ENCODE results near the gene LYRM9.
"Not testable (repeated sequence)": the region's sequence is repeated elsewhere in the genome, so short reads cannot be mapped to it uniquely, and the experiment has no call there.

Gene LYRM9

DNA sequence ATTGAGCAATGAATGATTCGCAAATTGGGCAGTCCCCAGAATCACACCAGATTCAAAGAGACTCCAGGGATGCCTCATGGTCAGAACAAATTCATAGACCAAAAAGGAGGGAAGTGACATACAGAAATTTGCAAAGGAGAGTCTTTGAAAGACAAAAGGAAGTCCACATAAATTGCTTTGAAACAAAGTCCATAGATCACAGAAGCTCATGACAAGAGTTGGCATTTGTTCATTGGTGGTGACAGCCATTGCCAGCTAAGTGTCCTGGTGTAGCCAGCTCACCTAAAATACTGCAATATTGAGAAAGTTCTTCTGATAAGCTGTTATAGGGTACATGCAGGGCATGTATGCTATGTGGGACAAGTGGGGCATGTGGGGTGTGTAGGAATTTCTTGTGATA lies 55.4 kb downstream of the LYRM9 start:
- peak in 1 of 3 experiments; percentile 4 for DNase-seq

DNA sequence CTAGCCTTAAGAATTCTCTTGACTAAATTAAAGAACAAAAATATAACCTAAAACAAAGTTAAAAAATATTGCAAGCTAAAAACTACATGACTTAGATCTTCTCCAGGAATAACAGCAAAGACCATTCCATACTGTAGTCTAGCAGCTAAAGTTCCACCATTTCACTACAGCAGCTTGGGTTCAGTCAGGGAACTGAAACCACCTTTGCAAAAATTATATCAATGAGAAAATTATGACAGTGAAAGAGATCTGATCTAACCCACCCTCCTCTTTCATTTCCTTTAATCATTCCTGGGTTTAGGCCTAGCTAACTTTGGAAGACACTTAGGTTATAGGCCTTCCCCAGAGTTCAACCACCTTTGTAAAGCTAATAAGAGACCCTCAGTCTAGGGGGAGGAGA lies 56.5 kb downstream of the LYRM9 start:
- DNase-seq = no peak

DNA sequence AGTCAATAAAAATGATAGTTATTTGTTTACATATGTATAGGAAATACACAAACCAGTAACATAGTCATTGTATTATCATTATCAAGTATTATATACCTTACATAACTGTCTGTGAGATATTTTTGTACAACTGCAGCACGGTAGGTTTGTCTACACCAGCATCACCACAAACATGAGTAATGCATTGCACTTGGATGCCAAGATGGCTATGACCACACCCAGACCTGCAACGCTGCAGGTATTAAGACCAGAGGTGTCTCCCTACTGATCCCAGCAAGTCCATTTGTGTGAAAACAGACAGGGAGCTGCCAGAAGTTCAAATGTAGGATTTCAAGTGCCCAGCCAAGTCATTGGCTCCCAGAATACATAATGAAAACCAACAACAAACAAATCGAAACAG lies 58.6 kb downstream of the LYRM9 start:
- DNase-seq = no peak

DNA sequence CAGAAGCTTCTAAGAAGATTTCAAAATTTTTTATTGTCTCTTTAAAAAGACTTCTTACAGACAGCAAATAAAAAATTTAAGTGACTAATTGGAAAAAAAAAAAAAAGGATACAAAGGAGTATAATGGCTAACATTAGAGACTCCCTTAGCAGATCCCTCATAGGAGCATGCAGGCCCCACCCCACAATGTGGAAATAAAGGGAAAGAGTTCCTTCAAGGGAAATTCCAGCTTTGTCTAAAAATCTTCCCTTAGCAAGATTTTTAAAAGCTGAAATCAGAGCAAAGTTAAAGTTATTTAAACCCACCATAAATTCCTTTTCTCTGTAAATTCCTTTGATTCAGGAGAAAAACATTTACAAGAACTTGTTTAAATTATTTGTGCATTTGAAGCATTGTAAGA lies 60.3 kb downstream of the LYRM9 start:
- DNase-seq = no peak

DNA sequence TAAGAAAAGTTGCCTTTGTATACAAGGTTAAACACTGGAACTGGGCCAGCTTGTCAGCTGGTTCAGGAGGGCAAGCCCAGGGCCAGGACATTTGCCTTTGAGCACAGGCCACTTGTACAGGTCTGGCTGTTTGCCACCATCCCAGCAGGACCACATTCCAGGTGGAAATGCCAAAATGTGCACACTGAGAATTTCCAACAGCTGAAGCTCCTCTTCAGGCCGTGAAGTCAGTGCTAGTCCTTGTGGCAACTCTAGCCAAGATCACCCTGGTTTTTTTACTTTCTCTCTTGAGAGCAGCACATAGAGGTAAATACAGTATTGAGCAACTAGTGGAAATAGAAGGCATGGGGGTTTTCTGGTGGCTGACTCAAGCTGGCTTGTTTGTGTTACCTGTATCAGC lies 63.3 kb downstream of the LYRM9 start:
- peak in 2 of 3 experiments; percentile 20 to 25 for DNase-seq

DNA sequence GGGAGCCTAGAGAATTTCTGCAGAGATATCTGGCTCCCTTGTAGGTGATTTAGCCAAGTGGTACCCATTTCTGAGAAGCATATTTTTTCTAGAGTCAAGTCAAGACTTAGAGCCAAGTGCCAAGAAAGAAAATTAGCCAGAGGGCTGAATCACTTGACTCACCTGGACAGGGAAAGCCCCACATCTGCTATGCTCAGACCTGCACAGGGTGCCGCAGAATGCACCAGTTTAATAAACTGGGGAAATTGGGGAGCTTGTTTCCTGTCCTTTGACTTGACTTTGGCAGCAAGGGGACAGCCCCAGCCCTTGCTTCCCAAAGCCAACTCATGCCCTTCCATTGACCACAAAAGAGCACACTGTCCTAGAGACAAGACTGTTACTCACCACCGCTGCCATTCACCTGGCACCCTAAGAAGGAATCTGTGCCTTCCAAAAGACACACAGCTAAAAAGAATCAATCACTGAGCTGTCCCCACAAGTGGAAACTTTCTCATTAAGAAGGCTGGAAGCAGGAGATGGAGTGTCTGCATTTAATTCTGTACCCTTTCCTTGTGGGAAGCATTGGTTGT lies 63.9 kb downstream of the LYRM9 start:
- DNase-seq = not testable (repeated sequence)

Measured in NCI-H1417 (cell line).